ENCODE results near the gene PIEZO2.

The PIEZO2 gene

GRCh38 chr18:10770264-10770663 lies 379.1 kb downstream of the PIEZO2 start:
- H3K27ac Mint-ChIP-seq, result no peak overlapping the region
- DNase-seq, result no peak
- H3K36me3 Mint-ChIP-seq (ENCODE audit: low read depth), result peaks cover 8% of the 10 kb centered on the region
- H3K4me3 Mint-ChIP-seq, result no peak overlapping the region
- no peak for TF ChIP-seq CTCF (IDR thresholded peaks at IDR 0.05)
- peaks cover 3% of the 10 kb centered on the region for H3K9me3 Mint-ChIP-seq
- H3K4me1 Mint-ChIP-seq, result peaks cover 20% of the 10 kb centered on the region
- H3K27me3 Mint-ChIP-seq (ENCODE audit: low read depth, poor library complexity), result peaks cover 13% of the 10 kb centered on the region

GRCh38 chr18:10768221-10768620 lies 381.1 kb downstream of the PIEZO2 start:
- Mint-ChIP-seq H3K4me3 (no peak overlapping the region), H3K36me3 (ENCODE audit: low read depth) (peaks cover 5% of the 10 kb centered on the region), H3K9me3 (peaks cover 3% of the 10 kb centered on the region), H3K27ac (peak overlapping the region; percentile 53), H3K4me1 (peaks cover 20% of the 10 kb centered on the region), H3K27me3 (ENCODE audit: low read depth, poor library complexity) (peaks cover 8% of the 10 kb centered on the region)
- DNase-seq, result no peak
- no peak for TF ChIP-seq CTCF (IDR thresholded peaks at IDR 0.05)

- no peak for TF ChIP-seq CTCF (IDR thresholded peaks at IDR 0.05)
- H3K9me3 Mint-ChIP-seq, result peaks cover 3% of the 10 kb centered on the region
- H3K27me3 Mint-ChIP-seq (ENCODE audit: low read depth, poor library complexity), result peaks cover 8% of the 10 kb centered on the region
- H3K4me1 Mint-ChIP-seq, result peaks cover 20% of the 10 kb centered on the region
- DNase-seq, result no peak
- peak overlapping the region; percentile 53 for H3K27ac Mint-ChIP-seq
- H3K4me3 Mint-ChIP-seq, result no peak overlapping the region
- H3K36me3 Mint-ChIP-seq (ENCODE audit: low read depth), result peaks cover 4% of the 10 kb centered on the region
These were observed 381.7 kb downstream of the PIEZO2 start for GRCh38 chr18:10767658-10768057.

GRCh38 chr18:10760986-10761385 lies 388.4 kb downstream of the PIEZO2 start:
- Mint-ChIP-seq H3K4me1 (no peaks in the 10 kb centered on the region), H3K9me3 (no peaks in the 10 kb centered on the region), H3K36me3 (ENCODE audit: low read depth) (no peaks in the 10 kb centered on the region), H3K4me3 (no peak overlapping the region), H3K27ac (no peak overlapping the region), H3K27me3 (ENCODE audit: low read depth, poor library complexity) (peaks cover 8% of the 10 kb centered on the region)
- no peak for TF ChIP-seq CTCF (IDR thresholded peaks at IDR 0.05)
- DNase-seq, result no peak

- Mint-ChIP-seq H3K4me1 (no peaks in the 10 kb centered on the region), H3K27ac (peak overlapping the region; percentile 47), H3K4me3 (no peak overlapping the region), H3K36me3 (ENCODE audit: low read depth) (no peaks in the 10 kb centered on the region), H3K9me3 (no peaks in the 10 kb centered on the region), H3K27me3 (ENCODE audit: low read depth, poor library complexity) (peaks cover 5% of the 10 kb centered on the region)
- TF ChIP-seq CTCF (IDR thresholded peaks at IDR 0.05), result no peak
- DNase-seq, result no peak
These were observed 390.1 kb downstream of the PIEZO2 start for GRCh38 chr18:10759241-10759640.

- no peak for TF ChIP-seq CTCF (IDR thresholded peaks at IDR 0.05)
- Mint-ChIP-seq H3K27me3 (ENCODE audit: low read depth, poor library complexity) (peaks cover 5% of the 10 kb centered on the region), H3K27ac (no peak overlapping the region), H3K4me3 (no peak overlapping the region), H3K4me1 (no peaks in the 10 kb centered on the region), H3K9me3 (no peaks in the 10 kb centered on the region), H3K36me3 (ENCODE audit: low read depth) (no peaks in the 10 kb centered on the region)
- DNase-seq, result no peak
These were observed 391.4 kb downstream of the PIEZO2 start for GRCh38 chr18:10757946-10758345.

Measured in nephron progenitor cell (in vitro differentiated cells).